ENCODE results near the gene OTOG.

DNA sequence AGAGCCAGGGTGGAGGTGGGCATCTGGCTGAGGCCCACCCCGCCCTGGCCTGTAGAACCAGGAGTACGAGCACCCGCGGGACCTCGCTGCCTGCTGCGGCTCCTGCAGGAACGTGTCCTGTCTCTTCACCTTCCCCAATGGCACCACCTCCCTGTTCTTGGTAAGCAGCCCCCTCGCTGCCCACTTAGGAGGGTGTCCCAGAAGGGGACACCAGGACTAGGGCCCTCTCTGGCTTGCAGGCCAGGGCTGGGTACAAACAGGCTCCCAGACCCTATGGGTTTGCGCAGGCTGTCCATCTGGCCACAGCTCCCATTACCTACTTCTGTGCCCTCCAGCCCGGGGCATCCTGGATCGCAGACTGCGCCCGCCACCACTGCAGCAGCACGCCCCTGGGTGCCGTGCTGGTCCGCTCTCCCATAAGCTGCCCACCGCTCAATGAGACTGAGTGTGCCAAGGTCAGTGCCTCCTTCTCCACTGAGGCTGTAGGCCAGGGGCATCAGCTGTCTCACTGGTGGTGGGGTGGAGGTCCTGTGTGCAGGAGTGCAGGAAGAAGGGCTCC, 94.8 kb downstream of the OTOG start:
- TF ChIP-seq TCF12 (IDR thresholded peaks at IDR 0.05; ENCODE audit: low read depth, low read length) (no peak), RFX5 (IDR thresholded peaks at IDR 0.05; ENCODE audit: borderline replicate concordance, low read depth, low read length) (no peak), EP300 (IDR thresholded peaks at IDR 0.05; ENCODE audit: borderline replicate concordance in 1 of 2, low read depth in 2 of 2, low read length in 2 of 2) (no peak), BACH1 (IDR thresholded peaks at IDR 0.05; ENCODE audit: low read length) (no peak), PHF8 (conservative IDR thresholded peaks at IDR 0.05; ENCODE audit: low read depth, low read length) (no peak), EZH2 (IDR thresholded peaks at IDR 0.05; ENCODE audit: low read depth, low read length, severe bottlenecking) (no peak), POLR2A (IDR thresholded peaks at IDR 0.05; ENCODE audit: control extremely low read depth in 1 of 2, low read depth in 2 of 2, low read length in 2 of 2) (no peak)
- TF ChIP-seq, protein P1, sequence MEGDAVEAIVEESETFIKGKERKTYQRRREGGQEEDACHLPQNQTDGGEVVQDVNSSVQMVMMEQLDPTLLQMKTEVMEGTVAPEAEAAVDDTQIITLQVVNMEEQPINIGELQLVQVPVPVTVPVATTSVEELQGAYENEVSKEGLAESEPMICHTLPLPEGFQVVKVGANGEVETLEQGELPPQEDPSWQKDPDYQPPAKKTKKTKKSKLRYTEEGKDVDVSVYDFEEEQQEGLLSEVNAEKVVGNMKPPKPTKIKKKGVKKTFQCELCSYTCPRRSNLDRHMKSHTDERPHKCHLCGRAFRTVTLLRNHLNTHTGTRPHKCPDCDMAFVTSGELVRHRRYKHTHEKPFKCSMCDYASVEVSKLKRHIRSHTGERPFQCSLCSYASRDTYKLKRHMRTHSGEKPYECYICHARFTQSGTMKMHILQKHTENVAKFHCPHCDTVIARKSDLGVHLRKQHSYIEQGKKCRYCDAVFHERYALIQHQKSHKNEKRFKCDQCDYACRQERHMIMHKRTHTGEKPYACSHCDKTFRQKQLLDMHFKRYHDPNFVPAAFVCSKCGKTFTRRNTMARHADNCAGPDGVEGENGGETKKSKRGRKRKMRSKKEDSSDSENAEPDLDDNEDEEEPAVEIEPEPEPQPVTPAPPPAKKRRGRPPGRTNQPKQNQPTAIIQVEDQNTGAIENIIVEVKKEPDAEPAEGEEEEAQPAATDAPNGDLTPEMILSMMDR (IDR thresholded peaks at IDR 0.05; ENCODE audit: control extremely low read depth in 1 of 3, insufficient read depth in 1 of 3, low read depth in 1 of 3, low read length in 3 of 3), result no peak
